Stimulated activated CD8-positive, alpha-beta memory T cell treated with anti-CD3 and anti-CD28 coated beads, Interleukin-4, amount 100 ng/mL, for 1 hour (primary cell): ENCODE results near the gene COX18.

ENCODE experiments used
- DNase-seq, 2 donors: peaks; one replicate each; pipeline ENCODE4 v3.0.0-alpha.2; 2020; ENCODE audit warnings: low read depth in 2 of 2, low spot score in 1 of 2

COX18 gene, protein sequence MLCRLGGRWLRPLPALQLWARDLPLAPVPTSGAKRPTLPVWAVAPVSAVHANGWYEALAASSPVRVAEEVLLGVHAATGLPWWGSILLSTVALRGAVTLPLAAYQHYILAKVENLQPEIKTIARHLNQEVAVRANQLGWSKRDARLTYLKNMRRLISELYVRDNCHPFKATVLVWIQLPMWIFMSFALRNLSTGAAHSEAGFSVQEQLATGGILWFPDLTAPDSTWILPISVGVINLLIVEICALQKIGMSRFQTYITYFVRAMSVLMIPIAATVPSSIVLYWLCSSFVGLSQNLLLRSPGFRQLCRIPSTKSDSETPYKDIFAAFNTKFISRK

DNA sequence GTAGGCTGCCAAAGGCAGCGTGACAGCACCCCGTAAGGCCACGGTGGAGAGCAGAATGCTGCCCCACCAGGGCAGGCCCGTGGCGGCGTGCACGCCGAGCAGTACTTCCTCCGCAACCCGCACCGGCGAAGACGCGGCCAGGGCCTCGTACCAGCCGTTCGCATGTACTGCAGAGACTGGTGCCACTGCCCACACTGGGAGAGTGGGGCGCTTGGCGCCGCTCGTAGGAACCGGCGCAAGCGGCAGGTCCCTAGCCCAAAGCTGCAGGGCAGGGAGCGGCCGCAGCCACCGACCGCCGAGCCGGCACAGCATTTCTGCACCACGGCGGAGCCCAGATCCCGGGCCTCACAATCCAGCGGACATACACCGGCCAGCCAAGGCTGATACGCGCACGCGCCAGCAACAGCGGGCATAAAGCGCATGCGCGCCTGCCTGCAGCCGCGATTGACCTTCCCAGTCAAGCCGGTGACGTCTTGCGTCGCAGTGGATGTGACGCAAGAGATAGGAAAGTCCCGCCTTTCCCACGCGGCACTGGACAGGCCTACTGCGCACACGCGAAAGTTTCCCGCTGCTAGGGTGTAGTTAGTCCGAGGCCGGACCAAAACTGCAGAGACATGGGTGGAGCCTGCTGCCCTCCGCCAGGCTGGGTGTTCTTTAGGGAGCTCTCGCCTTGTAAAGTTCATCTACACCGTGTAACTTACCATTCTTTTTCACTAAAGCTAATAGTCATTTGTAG, at the start of gene COX18:
Gene COX18, minus strand, starts transcription at position 379 of the 736 bp plus-strand sequence. Its CDS starts 67 bp downstream, at position 312.
- peak; percentile 83 to 91 for DNase-seq

DNA sequence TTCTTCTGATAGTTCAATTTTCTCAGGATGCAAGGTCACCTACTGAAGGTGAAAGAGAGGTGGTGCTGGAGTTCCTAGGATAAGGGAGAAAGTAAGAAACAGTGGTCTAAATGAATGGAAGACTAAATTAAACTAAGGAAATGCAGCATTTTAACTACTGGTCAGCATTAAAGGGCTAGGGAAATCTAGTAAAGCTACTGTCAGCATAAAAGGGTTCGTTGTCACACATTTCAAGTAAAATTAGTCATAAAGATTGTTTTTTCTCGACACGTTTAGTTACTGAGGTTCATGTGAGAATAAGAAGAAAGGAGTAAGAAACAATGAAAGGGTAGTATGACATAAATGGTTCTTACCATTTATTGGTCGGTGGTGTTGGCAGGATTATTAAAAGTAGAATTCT, 40.0 kb upstream of the COX18 start:
- no peak for DNase-seq

DNA sequence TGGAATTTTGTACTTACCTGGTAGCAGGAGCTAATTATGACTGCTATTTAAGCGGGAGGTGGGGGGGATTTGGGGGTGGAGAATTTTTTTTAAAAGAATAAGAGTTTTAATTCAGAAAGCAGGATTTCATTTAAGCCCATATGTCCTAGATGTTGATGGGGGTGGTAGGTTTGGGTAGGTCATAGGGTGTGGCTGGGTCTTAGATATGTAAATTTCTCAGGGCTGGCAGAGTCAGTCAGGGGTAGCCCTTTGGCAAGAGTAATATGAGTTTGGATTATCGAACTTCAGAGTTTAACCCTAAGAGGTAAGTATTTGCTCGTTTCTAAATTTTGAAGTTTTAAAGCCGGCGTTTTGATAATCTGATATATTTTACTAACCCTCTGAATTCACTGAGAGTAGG, 35.2 kb upstream of the COX18 start:
- DNase-seq = no peak

DNA sequence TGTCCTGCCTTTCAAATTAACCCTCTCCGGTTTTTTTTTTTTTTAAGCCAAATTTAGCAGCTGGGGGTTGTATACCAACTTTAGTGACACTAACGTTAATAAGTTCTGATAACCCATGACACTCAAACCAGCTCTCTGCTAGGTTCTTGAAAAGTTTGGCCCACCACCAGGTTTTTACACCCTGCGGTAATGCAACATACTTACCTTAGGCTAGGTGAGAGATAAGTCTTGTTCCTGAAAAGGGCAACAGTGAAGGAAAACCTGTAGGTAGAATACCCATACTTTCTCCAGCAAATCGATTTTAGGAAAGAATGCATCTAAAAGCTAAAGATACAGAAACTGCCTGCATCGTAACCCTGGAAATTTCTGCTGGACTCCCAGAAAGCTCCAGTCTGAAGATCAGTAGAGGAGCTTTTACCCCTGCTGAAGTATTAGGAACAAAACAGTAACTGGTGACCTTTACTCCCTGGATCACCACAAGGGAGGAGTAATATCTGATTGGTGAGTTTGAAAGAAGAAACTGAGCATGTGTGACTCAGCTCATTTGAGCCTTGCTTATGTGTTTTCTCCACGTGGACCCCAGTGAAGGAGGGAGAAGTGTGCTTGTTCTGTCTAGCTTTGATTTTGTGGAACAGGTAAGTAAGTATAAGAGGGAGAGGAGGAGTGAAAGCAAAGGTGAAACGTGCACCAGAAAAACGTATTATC, 34.4 kb upstream of the COX18 start:
- DNase-seq = no peak

DNA sequence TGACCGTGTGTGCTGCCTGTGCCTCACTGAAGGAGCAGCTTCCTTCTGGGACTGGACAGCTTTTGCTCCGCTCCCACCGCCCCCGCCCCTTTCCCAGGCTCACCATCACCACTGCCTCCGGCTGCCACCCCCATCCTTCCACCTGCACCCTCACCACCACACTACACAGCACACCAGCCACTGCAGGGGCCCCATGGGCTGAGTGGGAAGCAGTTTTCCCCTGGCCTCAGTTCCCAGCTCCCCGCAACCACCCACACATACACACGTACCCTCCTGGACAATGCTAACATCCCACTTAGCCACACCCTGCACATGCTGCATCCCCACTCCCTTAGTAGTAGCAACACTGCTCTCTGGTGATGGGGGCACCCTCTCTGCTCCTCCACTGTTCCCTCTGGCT, 29.6 kb upstream of the COX18 start:
- DNase-seq = no peak

DNA sequence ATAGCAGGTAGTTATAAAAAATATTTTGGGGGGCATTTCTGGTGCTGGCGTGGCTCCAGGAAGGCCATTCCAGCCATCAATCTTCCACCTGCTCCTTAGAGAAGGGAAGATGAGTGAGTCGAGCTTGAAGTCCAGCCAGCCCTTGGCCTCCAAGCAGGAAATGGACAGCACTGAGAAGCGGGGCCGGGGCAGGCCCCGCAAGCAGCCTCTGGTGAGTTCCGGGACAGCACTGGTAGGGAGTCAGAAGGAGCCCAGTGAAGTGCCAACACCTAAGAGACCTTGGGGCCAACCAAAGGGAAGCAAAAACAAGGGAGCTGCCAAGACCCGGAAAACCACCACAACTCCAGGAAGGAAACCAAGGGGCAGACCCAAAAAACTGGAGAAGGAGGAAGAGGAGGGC, 29.2 kb upstream of the COX18 start:
- DNase-seq = no peak

DNA sequence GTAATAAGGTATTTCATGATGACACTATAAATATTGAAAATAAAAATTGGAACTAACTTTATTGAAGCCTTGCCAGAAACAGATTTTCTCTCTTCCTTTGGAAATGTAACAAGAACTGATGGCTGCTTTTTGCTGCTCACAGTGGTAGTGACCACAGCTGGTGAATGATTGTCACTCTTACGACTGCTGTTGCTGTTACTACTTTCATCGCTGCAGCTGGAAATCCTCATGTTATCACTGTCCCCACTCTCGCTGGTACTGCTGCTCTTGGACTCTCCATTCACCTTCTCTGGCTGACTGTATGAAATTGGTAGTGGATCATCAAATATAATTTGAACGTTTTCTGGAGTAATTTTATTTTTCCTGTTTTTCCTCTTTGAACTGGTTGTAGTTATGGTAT, 28.5 kb upstream of the COX18 start:
- DNase-seq = no peak

DNA sequence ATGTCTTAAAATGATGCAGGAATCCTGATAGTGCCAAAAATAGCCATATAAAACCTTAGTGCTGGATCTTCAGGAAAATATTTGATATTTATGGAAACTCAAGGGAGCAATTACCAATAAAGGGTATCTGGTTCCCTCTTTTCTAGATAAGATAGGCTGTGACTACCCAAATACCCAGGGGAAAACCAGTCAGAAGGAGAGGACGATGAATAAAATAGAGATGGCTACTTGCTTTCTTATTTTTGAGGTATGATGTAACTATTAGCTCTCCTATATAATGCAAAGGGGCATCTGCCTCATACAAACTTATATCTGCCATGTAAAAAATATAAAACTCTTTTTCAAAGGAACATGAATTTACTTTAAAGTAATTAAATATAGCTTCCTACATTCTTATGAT, 23.4 kb upstream of the COX18 start:
- DNase-seq = no peak

DNA sequence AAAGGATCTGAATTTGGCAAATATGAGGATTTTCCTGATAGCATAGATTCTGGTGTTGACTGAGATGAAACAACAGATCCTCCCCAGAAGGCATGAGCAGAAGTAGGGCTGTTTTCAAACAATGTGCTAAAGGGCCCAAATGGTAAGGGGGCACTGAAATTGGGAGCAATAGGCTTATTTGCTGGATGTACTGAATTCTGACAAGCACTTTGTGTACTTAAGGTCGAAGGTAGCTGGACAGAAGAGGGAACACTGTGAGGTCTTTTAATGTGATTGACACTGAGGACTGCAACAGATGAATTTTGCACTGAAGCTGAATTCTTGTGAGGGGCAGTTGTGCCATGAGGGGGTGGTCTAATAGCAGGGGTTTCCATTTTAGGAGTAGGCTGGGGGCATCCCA, 21.2 kb upstream of the COX18 start:
- no peak for DNase-seq

DNA sequence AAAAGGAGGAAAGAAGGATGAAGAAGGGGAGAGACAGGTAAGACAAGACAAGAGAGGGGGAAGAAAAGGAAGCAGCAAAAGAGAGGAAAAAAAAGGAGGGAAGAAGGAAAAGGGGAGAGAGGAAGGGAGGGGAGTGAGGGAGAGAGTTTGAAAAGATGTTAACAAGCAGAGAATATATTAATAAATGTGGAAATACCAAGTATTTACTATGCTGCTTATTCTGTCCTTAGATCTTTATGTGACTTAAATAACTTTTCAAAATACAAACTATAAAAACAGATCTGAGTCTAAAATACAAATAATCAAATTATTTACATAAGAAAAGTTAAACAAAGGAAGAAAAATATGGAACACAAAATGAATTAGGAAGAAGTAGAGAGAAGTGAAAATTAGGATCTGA, 18.4 kb upstream of the COX18 start:
- no peak for DNase-seq

DNA sequence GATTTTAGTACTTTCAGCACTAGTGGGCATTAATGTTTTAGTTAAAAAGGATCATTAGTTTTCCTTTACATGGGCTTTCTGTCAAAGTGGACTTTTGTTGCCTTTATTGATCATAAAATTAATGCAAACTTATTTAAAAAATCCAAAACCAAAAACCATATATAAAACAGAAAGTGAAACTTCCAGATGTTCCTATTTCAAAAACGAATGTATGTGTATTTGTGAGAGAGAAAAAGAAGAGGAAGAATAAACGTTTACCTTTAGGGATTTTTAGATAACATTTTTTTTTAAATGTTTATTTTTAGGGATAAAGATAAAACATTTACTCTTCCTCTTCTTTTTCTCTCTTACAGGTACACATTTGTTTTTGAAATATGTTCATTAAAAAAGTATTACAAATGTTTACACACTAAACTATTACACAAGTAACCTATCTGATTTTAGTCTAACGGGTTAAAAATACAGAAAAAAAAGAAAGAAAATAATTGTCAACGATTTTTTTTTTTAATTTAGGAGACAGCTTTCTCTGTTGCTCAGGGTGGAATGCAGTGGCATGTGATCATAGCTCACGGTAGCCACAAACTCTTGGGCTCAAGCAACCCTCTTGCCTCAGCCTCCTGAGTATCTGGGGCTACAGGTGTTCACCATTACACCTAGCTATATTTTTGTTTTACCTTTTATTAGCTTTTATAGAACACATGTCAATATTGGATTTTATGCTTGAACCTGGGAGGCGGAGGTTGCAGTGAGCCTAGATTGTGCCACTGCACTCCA, 16.8 kb upstream of the COX18 start:
- DNase-seq = no peak

DNA sequence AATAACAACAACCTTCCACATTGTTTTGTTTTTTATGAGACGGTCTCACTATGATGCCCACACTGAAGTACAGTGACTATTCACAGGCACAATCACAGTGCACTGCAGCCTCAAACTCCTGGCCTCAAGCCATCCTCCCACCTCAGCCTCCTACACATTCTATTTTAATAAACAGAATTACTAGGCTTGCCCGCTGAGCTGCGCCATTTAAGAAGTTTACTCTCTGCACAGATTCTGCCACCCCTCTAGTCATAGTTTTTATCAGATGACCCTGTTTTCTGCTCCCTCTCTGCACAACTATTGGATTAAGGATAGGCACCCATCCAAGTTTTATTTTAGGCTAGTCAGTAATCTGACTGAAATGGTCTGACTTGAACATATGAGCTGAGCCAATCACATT, 11.3 kb upstream of the COX18 start:
- no peak for DNase-seq

DNA sequence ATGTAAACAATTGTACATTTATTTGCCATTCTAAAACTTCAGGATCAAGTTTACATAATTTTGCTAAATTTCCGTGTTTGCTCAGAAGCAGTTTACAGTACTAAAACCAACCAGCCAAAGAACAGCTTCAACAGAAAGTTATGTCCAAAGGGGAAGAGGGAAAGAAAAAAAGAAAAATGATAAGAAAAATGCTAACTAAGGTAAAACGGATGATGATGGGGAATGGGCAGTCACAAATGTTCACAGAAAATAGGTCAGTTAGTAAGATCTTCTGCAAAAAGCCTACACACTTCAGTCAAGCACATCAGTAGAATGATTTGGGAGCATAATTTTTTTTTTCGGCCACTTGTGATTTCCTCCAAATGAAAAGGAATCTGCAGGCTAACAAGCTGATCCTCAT, 6.3 kb upstream of the COX18 start:
- no peak for DNase-seq

DNA sequence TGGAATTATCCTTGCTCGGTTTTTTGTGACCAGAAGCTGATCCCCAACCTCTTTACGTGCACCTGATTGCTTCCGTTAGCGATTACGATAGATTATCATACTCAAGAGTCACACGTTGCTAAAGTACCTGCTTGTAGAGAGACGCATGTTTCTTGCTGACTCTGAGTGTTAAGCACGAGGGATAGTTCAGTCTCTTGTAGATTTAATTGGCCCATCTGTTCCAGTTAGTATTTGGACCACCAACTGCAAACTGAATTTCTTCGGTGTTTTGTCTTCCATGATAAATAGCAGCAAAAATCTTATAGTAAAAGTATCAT, 516 bp upstream of the COX18 start:
- no peak for DNase-seq

DNA sequence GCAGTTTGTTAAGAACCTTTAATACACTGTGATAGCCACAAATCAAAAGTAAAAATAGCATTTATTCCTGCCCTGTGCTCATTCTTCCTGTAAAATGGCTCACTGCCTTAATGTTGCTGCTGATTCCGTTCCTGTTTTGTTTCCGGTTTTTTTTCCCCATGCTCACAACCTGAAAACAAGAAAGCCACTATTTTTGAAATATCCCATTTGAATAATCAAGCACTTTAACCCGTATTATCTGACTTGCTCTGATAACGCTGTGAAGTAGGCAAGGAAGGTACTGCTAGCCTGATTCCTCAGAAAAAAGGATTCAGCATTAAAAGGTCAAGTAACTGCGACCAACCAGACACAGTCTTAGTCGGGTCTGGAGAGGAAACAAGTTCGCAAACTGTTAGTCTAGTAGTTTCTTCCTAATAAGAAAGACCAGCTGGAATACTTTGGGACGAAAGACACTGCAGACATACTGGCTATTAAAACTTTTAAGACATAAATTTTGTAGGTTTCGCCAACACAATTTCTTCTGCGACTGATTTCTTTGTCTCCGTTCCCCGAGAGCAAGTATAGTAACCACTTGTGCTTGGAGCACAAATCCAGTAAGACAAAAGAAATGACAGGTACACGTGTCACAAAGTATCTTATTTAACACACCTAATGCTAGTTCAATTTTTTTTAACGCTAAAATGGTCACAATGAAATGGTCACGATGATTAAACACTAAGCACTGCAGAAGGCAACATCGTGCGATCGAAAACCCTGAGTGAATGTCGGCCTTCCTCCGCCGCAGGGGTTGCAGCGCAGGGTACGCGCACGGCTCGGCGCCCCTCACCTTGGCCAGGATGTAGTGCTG, 802 bp downstream of the COX18 start:
- no peak for DNase-seq

DNA sequence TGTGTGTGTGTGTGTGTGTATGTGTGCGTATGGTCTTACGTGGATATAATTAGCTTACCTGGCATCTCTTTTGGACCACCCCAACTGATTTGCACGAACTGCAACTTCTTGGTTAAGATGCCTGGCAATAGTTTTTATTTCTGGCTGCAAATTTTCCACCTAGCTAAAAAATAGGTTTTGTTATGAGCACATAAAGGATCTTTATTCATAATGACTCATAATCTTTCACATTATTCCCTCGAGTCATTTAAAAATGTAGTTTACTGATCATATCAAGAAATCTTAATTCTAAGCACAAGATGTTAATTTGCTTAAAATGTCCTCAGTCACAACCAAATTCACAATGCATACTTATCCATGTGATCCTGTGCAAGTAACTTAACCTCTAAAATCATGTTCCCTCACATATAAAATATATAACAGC, 1.5 kb downstream of the COX18 start:
- DNase-seq = no peak

DNA sequence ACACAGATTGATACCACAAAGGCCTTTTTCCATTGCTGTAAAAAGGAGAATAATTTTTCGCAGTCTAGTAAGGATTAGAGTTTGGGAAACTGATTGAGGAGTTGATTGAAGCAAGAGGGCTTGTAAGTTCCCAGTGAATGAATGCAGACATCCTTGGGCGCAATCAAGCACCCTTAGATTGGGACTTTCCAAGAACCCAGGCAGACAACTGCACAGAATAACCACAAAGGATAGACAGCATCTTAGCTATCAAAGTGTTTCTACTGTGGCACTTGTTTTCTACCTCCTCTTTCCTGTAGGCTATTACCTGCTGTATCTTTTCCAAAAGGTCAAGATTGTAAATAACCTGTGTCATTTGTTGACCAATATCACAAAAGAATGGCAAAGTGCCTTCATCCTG, 2.6 kb downstream of the COX18 start:
- no peak for DNase-seq

DNA sequence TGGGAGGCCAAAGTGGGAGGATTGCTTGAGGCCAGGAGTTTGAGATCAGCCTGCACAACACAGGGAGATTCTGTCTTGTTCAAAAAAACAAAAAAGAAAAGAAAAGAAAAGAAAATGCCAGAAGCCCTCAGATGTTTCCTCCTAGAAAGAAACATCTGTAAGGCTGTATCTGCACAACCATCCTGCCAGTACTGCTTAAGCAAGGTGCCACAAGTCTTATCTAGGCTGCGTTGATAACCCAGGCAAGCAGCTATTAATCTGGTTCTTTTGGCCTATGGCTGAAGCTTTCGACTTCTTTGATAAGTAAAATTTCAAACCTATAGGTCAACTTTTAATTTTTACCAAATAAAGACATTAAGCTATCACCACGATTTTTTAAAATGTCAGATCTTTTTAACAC, 3.1 kb downstream of the COX18 start:
- DNase-seq = no peak

DNA sequence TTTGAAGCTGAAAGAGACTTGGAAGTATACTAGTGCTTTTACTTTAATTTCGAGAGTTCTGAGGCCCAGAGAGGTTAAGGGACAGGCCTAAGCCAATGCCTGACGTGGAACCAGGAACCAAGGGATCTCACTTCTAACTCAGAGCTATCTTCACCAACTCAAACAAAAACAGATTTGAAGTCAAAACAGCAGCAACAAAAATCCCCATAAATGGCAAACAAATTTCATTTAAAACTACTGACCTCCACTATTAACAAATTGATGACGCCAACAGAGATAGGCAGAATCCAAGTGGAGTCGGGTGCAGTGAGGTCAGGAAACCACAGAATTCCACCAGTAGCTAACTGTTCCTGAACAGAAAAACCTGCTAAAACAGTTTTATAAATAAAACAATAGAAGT, 5.0 kb downstream of the COX18 start:
- DNase-seq = no peak

DNA sequence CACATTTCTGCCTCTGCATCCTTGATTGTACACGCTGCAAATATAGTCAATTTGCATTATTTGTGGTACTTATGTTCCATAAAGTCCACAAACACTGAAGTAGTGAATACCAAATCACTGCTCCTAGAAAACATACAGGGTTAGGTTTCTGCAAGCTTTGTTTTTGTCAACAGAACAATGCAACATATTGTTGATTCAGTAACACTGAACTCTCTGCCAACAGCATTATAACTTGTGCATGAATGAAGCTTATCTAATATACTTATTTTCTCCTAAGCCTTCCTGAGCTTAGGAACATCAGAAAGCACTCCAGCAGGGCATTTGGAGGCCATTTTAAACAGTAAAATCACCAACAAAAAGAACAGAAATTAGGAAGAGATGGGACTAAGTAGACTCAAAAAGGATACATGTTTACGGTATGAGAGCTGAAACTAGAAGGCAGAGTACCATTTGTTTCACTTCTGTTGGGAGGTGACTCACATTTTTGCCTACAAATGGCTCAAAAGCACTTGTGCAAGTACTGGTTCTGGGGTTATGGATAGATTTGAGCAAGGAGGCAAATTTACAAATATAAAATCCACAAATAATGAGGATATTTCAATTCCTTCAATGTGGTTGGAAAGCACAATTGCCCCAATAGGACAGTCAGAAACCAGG, 14.1 kb downstream of the COX18 start:
- no peak for DNase-seq
